Cardiac septum (tissue), 1 donor: ENCODE results near the gene KIF21A. TPM values are rescaled to one million over a fixed set of nuclear protein-coding genes. Genes with fewer than 3 reads are reported as not detected.

Experiments used
- DNase-seq: peaks from one replicate; pipeline ENCODE4 v3.0.0-alpha.2; 2020; ENCODE audit warnings: low spot score
- intact Hi-C: fragments of 100-400 bp; cut with DNase I; formaldehyde crosslinking; loops from one replicate; pipeline ENCODE4 v1.14.0; 2022
- total RNA-seq: library from RNA; stranded (reverse); fragmentation: NEBNext Ultra II Directional; extraction: Animal tissue kit (Norgen Biotek cat#: 25700); gene quantifications from one replicate; pipeline ENCODE4 v1.2.1, GENCODE V29; 2021
- donor health status: DM: no; HTN: no; CAD: no.

Gene KIF21A
- total RNA-seq, 1 donor from 2014 or later = 52.7 TPM

DNA sequence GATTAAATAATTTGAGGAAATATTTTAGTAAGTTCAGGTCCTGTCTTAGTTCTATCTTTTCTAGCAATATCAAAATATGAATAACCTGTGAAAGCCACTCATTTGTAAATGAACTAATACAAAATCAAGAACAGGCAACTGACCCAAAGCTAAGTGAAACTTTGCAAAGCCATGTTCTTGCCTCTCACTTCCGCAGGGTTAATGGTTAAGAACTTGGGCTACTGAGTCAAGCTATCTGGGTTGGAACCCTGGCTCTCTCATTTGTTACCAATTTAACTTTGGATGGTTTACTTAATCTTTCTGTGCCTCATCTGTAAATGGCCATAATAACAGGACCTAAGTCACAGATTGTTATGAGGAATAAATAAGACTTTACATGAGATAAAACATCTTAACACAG, 2.8 kb downstream of the KIF21A start:
- DNase-seq = no peak
- intact Hi-C loops = loop anchor here (5.0 kb wide), 2 partner anchors 43 to 68 kb away; no protein-coding TSS in a partner anchor

DNA sequence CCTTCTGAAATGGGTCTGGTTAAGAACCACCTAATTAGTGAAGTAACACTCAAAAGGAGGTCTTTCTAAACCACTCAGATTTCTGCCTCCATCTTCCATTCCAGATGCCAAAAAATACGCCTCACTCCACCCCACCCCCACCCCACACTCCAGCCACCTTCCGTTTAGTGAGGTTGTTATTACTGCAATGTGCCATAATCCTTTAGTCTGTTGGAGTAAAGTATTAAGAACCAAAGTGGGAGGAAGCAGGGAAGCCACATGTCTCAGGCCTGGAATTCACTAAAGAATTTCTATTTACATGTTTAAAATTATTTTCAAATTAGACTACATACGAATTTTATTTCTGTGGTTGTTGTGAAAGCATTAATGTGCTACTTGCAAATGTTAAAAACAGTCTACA, 7.4 kb downstream of the KIF21A start:
- no peak for DNase-seq
- intact Hi-C loops = no loop called here

DNA sequence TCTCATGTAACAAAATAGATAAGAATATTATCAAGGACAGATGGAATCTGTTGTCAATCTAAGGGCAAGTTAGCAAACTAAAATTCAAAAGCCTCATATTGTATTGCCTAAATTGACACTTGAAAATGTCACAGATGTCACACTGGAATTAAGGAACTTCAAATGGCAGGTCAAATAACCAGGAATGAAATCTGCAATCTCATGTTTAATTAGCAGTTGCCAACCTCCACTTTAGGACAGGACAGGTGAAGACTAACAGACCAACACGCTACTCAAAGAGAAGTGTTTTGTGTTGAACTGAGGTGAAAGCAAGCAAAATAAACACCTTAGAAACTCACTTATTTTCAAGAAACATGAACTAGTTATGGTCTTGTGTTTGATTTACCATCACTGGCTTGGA, 11.1 kb downstream of the KIF21A start:
- DNase-seq = no peak
- intact Hi-C loops = no loop called here

DNA sequence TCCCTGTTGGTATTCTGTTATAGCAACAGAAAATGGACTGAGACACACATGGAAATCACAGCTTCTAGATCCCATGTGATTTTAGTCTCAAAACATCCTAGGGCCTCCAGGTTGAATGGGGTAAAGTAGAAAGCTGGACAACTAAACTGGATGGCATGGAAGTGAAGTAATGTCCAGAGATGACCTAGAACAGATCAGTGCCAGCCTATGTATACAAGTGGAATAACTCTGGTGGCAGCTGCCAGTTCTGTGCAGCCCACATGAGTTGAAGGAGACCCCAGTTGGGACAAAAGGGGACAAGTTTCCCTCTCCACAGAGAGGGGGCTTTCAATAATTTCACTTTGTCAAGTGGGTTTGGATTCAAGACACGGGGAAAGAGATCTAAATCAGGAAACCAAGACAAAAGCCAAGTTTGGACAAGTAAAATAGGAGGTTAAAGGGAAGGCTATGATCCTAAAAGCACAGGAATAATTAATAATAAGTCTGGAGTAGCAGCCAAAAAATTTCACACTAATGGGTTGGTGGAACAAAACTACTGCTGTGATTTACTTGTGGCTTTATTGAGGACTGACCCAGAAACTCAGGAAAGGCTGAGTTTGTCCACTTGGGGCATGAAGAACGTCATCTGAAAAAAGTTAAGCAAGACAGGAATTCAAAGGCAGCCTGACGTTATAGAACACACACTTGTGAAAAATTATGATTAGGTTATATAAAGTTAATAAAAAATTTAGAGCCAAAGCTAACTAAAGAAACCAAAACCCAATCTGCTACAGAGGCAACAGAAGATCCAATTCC, 11.7 kb downstream of the KIF21A start:
- intact Hi-C loops = no loop called here
- no peak for DNase-seq

DNA sequence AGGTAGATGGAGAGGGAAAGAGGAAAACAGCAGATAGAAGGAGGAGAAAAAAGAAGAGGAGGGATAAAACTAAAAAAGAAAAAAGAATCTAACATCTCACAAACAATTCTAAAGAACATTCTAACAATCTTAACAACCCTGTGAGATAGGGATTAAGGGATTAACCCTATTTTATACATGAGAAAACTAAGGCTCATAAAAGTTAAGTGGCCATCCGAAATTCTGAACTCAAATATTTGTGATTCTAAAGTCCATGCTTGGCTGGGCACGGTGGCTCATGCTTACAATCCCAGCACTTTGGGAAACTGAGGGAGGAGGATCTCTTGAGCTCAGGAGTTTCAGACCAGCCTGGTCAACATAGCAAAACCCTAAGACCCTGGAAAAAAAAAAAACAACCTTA, 13.1 kb downstream of the KIF21A start:
- intact Hi-C loops = no loop called here
- no peak for DNase-seq

DNA sequence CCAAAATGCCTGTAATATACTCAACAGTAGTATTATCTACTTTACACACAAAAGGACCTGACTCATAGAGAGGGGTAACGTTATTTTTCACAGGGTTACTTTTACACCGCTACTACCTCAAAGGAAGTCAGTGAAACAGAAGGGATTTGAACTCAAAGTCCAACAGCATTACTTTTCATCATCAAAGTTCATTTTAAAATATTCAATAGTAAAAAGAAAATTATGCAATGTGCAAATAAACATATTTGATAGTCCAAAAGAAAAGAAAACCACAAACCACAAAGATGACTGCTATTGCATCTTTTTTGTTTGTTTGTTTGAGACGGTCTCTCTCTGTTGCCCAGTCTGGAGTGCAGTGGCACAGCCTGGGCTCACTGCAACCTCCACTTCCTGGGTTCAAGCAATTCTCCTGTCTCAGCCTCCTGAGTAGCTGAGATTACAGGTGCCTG, 15.5 kb downstream of the KIF21A start:
- intact Hi-C loops = no loop called here
- DNase-seq = no peak

DNA sequence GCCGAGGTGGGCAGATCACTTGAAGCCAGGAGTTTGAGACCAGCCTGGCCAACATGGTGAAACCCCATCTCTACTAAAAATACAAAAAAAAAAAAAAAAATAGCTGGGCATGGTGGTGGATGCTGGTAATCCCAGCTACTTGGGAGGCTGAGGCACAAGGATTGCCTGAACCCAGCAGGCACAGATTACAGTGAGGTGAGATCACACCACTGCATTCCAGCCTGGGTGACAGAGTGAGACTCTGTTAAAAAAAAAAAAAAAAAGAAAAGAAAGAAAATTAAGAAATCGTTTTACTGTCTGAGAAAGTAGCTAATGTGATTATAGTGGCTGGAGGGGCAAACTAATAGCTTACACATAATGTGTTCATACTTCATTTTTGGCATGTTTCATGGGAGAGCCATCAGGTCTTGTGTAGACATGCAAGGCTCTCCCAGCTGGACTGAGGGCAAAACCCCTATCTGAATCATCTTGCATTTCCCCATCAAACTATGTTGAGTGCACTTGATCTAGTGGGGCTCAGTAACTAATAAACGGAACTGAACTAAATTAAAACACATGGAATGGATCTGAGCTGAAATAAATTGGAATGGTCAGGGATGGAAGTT, 16.2 kb downstream of the KIF21A start:
- no peak for DNase-seq
- intact Hi-C loops = no loop called here

DNA sequence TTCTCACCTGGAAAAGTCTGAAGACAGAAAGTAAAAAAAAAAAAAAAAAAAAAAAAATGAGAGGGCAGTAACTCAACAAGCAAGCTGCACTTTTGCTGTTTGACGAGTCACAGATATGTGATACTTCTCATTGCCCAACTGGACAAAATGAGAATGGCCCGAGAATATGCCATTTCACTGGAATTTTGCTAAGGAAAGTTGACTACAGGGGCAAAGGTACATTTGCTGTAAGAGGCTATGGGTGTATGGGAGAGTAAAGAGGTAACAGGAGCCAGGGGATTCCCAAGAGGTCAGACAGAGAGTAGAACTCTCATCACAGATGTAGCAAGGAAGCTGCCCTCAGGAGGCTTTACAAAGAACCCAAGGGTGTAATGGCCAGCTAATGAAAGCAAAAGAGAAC, 22.9 kb downstream of the KIF21A start:
- intact Hi-C loops = no loop called here
- no peak for DNase-seq

DNA sequence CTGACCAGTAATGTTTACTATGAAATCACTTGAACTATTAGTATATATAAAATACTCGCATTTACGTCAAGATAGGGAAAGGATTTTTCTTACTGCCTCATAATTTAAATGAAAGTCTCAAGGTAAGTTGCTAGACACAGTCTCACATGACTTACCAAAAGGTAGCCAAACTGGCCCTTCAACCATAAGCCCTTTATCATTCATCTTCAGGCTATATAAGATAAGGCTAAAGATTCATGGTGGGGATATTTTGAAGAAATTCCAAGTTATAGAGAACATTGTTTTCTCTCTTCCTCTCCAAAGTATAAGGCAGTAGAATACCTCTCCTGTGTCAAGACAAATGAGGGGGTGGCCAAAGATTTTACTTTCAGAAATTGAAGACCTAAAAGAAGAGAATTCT, 23.4 kb downstream of the KIF21A start:
- no peak for DNase-seq
- intact Hi-C loops = no loop called here

DNA sequence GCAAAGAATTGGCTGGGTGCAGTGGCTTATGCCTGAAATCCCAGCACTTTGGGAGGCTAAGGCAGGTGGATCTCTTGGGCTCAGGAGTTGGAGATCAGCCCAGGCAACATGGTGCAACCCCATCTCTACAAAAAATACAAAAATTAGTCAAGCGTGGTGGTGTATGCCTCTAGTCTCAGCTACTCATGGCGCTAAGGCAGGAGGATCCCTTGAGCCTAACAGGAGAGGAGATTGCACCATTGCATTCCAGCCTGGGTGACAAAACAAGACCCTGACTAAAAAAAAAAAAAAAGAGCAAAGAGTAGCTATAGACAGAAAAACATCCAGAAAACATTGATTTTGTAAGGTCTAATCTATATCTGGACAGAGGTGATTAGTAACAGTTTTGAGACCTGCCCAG, 25.0 kb downstream of the KIF21A start:
- intact Hi-C loops = no loop called here
- DNase-seq = no peak

DNA sequence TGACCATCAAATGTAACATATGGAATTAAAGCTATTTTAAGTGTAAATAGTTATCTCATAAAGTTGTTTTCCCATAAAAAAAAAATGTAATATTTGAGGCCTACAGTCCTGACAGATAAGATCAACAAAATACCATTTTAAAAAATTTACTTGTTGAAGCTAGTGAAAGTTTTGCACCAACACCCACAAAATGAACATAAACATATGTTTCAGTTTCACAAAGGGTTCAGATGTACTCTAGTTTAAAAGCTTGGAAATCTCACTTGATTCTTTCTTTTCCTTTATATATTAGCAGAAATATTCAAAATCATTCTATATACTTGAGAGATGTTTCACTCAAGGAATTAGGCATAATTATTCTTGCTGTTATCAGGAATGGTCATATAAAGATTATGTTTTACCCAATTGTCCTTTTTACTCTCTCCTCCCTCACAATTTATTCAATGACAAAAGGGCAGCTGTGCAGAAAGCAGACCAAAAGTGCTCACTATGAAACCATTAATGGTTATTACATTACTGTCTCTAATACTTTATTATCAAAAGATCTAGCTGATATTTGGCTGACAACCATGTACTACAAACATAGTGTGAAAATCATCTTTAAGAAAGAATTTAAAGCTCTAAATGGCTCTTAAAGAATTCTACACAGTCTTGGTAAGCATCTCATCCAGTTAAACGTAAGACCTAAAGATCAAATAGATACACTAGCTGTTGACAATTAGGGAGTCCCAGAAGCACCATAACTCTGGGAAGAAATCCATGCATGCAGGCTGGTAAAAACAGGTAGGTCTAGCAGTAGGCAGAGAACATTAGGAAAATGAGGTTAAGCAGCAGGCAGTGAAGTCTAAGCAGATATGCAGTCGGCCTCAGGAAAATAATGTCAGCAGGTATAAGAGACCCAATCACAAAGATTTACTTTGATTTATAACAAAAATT, 28.8 kb downstream of the KIF21A start:
- intact Hi-C loops = no loop called here
- no peak for DNase-seq

DNA sequence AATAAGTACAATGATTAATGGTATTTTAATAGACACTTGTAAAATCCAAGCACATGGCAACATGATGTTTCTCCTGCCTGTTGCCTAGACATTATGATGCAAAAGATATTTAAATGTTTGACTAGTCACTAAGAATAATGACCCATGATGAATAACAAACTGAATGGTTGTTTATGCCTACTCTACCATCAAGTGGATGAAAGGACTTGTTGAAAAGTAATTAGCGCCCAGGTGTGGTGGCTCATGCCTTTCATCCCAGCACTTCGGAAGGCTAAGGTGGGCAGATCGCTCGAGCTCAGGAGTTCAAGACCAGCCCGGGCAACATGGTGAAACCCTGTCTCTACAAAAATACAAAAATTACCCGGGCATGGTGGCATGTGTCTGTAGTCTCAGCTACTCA, 30.7 kb downstream of the KIF21A start:
- intact Hi-C loops = no loop called here
- DNase-seq = no peak

DNA sequence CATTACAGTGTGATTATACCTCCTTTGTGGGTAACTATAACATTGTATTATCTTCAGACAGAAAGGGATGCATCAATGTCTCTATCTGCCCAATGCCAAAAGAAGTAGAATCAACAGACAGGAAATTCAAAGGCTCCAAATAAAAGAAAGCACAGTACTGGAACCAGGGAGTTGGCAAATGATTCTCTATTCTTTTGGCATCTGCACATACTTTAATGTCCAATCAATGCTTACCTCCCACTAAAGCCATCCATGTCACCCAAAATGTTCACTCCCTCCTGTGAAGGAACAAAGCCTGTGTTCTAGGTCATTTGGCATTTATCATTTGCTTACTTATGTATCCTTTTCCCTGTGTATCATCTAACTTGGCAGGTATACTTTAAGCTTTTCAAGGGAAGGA, 36.7 kb downstream of the KIF21A start:
- intact Hi-C loops = no loop called here
- no peak for DNase-seq

DNA sequence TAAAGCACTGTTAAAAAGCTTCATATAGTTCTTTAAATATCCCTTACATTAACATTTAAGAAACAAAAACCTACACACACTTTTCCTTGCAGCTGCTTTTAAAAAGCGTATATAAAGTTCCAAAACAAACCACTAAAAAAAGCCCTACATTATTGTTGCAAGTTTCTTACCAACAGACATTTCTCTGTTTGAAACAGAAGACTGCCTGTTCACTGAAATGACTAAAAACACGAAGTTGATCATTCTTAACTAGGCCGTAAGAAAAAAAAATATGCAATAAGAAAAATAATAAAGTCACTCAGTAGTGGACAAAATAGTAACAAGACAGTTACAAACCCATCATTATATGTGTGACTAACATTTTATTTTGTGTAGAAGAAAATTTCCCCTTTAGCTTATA, 37.3 kb downstream of the KIF21A start:
- DNase-seq = no peak
- intact Hi-C loops = no loop called here

DNA sequence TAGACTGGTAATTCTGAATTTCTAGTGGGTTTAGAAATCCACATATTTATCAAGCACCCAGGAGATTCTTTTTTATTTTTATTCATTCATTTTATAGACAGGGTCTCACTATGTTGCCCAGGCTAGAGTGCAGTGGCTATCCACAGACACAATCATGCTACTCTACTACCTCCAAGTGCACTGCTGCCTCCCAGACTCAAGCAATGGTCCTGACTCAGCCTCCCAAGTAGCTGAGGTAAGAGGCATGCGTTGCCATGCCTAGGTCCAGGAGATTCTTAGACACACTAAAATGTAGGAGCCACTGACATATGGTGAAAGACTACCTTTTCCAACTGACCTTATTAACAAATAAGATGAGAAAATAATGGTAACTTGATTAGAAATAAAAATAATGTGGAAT, 38.9 kb downstream of the KIF21A start:
- intact Hi-C loops = no loop called here
- no peak for DNase-seq

DNA sequence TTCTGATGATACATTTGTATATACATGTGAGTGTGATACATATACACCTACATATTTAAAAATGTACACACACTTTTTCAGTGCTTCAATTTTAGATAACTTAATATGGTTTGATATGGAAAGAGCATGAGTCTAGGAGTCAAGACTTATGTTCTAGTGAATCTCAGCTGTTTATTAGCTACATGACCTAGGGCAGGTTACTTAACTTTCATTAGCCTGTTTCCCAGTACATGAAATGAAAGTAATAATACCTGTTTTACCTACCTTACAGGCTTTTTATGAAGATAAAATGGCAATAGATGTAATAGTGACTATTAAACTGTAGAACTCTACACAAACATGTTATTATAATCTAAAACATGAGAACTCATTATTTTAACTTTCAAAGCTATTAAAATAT, 39.5 kb downstream of the KIF21A start:
- intact Hi-C loops = no loop called here

DNA sequence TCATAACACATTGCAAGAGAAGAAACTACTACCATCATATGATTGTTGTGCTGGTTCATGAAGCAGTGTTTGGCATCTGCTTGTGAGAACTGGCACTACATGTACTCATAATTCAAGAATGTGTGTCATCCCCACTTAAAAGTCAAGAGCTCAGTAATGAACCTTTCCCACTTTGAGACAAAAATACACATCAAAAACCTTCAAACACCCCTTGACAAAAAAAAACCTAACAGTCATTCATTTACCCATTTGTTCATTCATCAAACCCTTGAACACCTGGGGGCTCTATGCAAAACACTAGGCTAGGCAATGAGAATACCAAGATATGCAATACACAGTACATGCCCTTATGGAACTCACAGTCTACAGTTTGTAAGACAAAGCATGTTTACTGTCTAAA, 40.0 kb downstream of the KIF21A start:
- intact Hi-C loops = no loop called here
- no peak for DNase-seq

More for the DNA sequence above, 39.5 kb downstream of the KIF21A start:
- no peak for DNase-seq

DNA sequence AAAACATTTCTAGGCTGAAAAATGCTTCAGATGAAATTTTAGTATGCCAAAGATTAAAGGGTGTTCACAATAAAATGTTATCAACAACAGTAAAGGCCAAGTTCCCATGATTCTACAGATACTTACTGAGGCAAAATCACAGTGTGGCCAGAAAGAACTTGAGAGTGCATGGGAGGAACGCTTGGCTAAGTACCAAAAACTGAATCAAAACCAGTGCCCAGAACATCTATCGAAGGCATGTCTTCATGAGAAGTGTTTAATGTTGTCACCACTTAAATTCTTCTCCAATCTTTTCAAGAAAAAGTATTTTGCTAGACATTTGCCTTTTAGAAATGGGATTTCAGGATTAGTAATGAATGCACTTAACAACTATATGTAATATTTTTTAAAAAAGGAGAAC, 41.5 kb downstream of the KIF21A start:
- intact Hi-C loops = no loop called here
- DNase-seq = no peak

DNA sequence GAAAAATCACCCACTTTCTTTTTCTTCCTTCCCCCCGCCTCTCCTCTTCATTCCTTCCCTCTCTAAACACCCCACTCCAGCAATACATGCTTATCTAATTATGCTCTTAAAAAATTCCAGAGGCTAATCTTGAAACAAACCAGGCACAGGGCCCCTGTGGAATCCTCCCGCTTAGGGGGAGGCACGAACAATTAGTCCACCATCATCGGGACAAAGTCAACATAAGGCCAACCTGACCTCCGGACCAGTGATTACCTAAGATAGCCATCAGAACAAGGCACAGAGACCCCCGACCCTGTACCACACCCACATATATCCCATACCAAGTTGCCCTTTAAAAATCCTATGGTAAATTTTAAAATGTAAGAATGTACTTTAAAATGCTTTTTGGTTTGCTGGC, 47.1 kb downstream of the KIF21A start:
- DNase-seq = no peak
- intact Hi-C loops = loop anchor here (5.0 kb wide), 1 partner anchor 46 kb away; the partner anchor contains the start of gene KIF21A

DNA sequence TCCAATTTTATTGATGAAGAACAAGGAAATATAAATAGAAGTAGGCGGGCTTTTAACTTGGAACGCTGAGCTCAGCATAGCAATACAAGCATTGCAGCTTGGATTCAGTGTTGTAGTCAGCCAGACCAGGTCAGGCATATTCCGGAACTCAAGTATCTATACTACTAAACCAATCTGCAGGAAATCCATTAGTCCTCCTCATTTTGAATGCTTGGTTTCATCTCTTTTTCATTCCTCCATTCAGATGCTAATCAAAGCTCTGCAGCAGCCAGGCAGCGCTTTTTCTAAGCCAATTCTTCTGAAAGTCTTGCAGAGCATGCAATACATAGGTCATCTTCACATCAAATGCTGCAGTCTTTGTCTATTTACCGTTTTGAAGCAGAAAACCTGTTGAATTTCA, 49.0 kb downstream of the KIF21A start:
- intact Hi-C loops = no loop called here

More for the DNA sequence above, 49.0 kb downstream of the KIF21A start:
- no peak for DNase-seq
